ENCODE data around the gene SNURF.
A peak's percentile ranks its signal among the peaks of the same experiment; 100 is the strongest.

The SNURF gene

GRCh38 chr15:24945711-24946110 lies 9.1 kb upstream of the SNURF start:
- no peak for TF ChIP-seq CTCF (IDR thresholded peaks at IDR 0.05; ENCODE audit: low read depth, low read length, missing control alignments)
- no peak overlapping the region for H3K27ac ChIP-seq
- H3K27me3 ChIP-seq (replicated peaks): no peaks in the 10 kb centered on the region
- in situ Hi-C loops (cut with HindIII; ENCODE audit: low pct_ligation_motif_present, low sequenced_read_pairs): no loop called here
- DNase-seq: no peak
- no peaks in the 10 kb centered on the region for H3K36me3 ChIP-seq (replicated peaks)
- H3K4me3 ChIP-seq (ENCODE audit: low read depth, low read length): no peak overlapping the region

GRCh38 chr15:24948495-24948894 lies 6.3 kb upstream of the SNURF start:
- H3K27ac ChIP-seq: no peak overlapping the region
- in situ Hi-C loops (cut with HindIII; ENCODE audit: low pct_ligation_motif_present, low sequenced_read_pairs): no loop called here
- DNase-seq: no peak
- H3K27me3 ChIP-seq (replicated peaks): no peaks in the 10 kb centered on the region
- no peaks in the 10 kb centered on the region for H3K36me3 ChIP-seq (replicated peaks)
- no peak for TF ChIP-seq CTCF (IDR thresholded peaks at IDR 0.05; ENCODE audit: low read depth, low read length, missing control alignments)
- no peak overlapping the region for H3K4me3 ChIP-seq (ENCODE audit: low read depth, low read length)

- Histone ChIP-seq H3K4me3 (ENCODE audit: low read depth, low read length) (peak overlapping the region; percentile 89), H3K27ac (peak overlapping the region; percentile 91), H3K27me3 (replicated peaks) (no peaks in the 10 kb centered on the region), H3K36me3 (replicated peaks) (no peaks in the 10 kb centered on the region)
- in situ Hi-C loops (cut with HindIII; ENCODE audit: low pct_ligation_motif_present, low sequenced_read_pairs): no loop called here
- no peak for DNase-seq
- no peak for TF ChIP-seq CTCF (IDR thresholded peaks at IDR 0.05; ENCODE audit: low read depth, low read length, missing control alignments)
Measured at GRCh38 chr15:24955531-24955921, 739 bp downstream of the SNURF start.

GRCh38 chr15:24956111-24956838 lies 1.5 kb downstream of the SNURF start:
- TF ChIP-seq CTCF (IDR thresholded peaks at IDR 0.05; ENCODE audit: low read depth, low read length, missing control alignments): no peak
- in situ Hi-C loops (cut with HindIII; ENCODE audit: low pct_ligation_motif_present, low sequenced_read_pairs): no loop called here

GRCh38 chr15:24957691-24958090 lies 2.9 kb downstream of the SNURF start:
- Histone ChIP-seq H3K27me3 (replicated peaks) (no peaks in the 10 kb centered on the region), H3K36me3 (replicated peaks) (no peaks in the 10 kb centered on the region), H3K4me3 (ENCODE audit: low read depth, low read length) (no peak overlapping the region), H3K27ac (no peak overlapping the region)
- in situ Hi-C loops (cut with HindIII; ENCODE audit: low pct_ligation_motif_present, low sequenced_read_pairs): no loop called here
- no peak for TF ChIP-seq CTCF (IDR thresholded peaks at IDR 0.05; ENCODE audit: low read depth, low read length, missing control alignments)
- DNase-seq: no peak

More at GRCh38 chr15:24956111-24956838, 1.5 kb downstream of the SNURF start:
- peak; percentile 53 for DNase-seq
- Histone ChIP-seq H3K27me3 (replicated peaks) (no peaks in the 10 kb centered on the region), H3K36me3 (replicated peaks) (no peaks in the 10 kb centered on the region), H3K27ac (peak overlapping the region; percentile 91), H3K4me3 (ENCODE audit: low read depth, low read length) (peak overlapping the region; percentile 89)

GRCh38 chr15:24961967-24962366 lies 7.2 kb downstream of the SNURF start:
- no peak for TF ChIP-seq CTCF (IDR thresholded peaks at IDR 0.05; ENCODE audit: low read depth, low read length, missing control alignments)
- in situ Hi-C loops (cut with HindIII; ENCODE audit: low pct_ligation_motif_present, low sequenced_read_pairs): no loop called here

More at GRCh38 chr15:24961967-24962366, 7.2 kb downstream of the SNURF start:
- no peaks in the 10 kb centered on the region for H3K36me3 ChIP-seq (replicated peaks)
- no peak for DNase-seq
- no peak overlapping the region for H3K4me3 ChIP-seq (ENCODE audit: low read depth, low read length)
- H3K27ac ChIP-seq: no peak overlapping the region
- no peaks in the 10 kb centered on the region for H3K27me3 ChIP-seq (replicated peaks)

Measured in brain microvascular endothelial cell (primary cell).